K562 (cell line): ENCODE results near the gene PPP1R15A. TPM values are rescaled to one million over a fixed set of nuclear protein-coding genes. Genes with fewer than 3 reads are reported as not detected.

Experiments
- POLR2AphosphoS2 ChIP-seq: IDR thresholded peaks from 2 replicates; pipeline ENCODE4 v1.6.1; 2012; ENCODE audit warnings: low read length, improper control_type of control experiment
- TCF15 ChIP-seq: fragments of 250-450 bp; sonication (Bioruptor Pico); IDR thresholded peaks from 2 replicates; pipeline ENCODE4 v1.8.0; 2022; ENCODE audit warnings: moderate library complexity, mild to moderate bottlenecking, inconsistent platforms
- ZNF407 ChIP-seq: fragments of 450-650 bp; IDR thresholded peaks from 2 replicates; pipeline ENCODE4 v1.6.1; 2016; ENCODE audit warnings: low read depth
- polyA plus RNA-seq, 8 experiments: library from polyadenylated mRNA; depleted of rRNA in 4 of 8; stranded (reverse) in 5 of 8; unstranded in 3 of 8; fragments of >200 nt; fragmentation: Nextera tagmentation in 2 of 8; fragmentation: Illumina TruSeq in 1 of 8; extraction: Ambion mirVana in 2 of 8; extraction: Trizol in 1 of 8; gene quantifications; 2 replicates each; pipeline versions ENCODE4 v1.2.1 to v1.2.3, GENCODE V29; 2011 to 2014; ENCODE audit warnings: inconsistent platforms in 1 of 8, missing spikeins in 1 of 8
- total RNA-seq, 7 experiments: library from RNA; depleted of rRNA in 6 of 7; stranded (reverse); fragments of >200 nt in 6 of 7; fragmentation: Illumina TruSeq in 2 of 7; extraction: Trizol in 2 of 7; gene quantifications; 2 replicates each; pipeline versions ENCODE4 v1.2.1 to v1.2.3, GENCODE V29; 2011 to 2021; ENCODE audit warnings: low replicate concordance in 1 of 7

The PPP1R15A gene
- total and polyA plus RNA-seq, 9 of the 15 experiments (the other 6 are each of a cell fraction or from before 2014, with no cell fraction given): 0.42 to 73.7 (median 44.0) TPM

- TF ChIP-seq ZNF407 (no peak), POLR2AphosphoS2 (no peak), TCF15 (no peak)
Measured at GRCh38 chr19:48913114-48913889, 41.1 kb downstream of the PPP1R15A start (continued).
